Adipose tissue (tissue), 3 donors: ENCODE results near the gene VPS54. TPM values are rescaled to one million over a fixed set of nuclear protein-coding genes. Genes with fewer than 3 reads are reported as not detected.
"Not testable (repeated sequence)": the region's sequence is repeated elsewhere in the genome, so short reads cannot be mapped to it uniquely, and the experiment has no call there.

Source experiments
- H3K27ac ChIP-seq: one replicate; pipeline ENCODE4 v1.5.1; 2013; ENCODE audit warnings: low read depth, low read length
- WGBS, 3 donors: extraction: QIAGEN DNeasy Blood & Tissue Kit; methylation state at CpG; one replicate each; pipeline ENCODE4 v1.1.7; 2013; 5-methylcytosine and 5-hydroxymethylcytosine counted together
- polyA plus RNA-seq, 3 donors: library from polyadenylated mRNA; stranded (reverse); fragments of 200-250 nt; gene quantifications; one replicate each; pipeline ENCODE4 v1.2.3, GENCODE V29; 2013
- donor health status: healthy with polysubstance abuse.
- donor health status: Bipolar disorder and iron deficiency.
- donor health status: healthy.

Gene VPS54
- polyA plus RNA-seq, 3 donors: 10.6 to 17.0 (median 12.3) TPM

GRCh38 chr2:63977904-63978303 is 41.3 kb downstream of the VPS54 start:
- 65 to 95% (median 91%) methylated on average over 5 of the region's 5 CpGs for WGBS, 3 donors
- H3K27ac ChIP-seq: no peak overlapping the region

- H3K27ac ChIP-seq: no peak overlapping the region
- WGBS, 3 donors: 97 to 99% (median 99%) methylated on average over 7 of the region's 7 CpGs
Measured at GRCh38 chr2:63976125-63976510, 43.1 kb downstream of the VPS54 start.

GRCh38 chr2:63975437-63976124 is 43.6 kb downstream of the VPS54 start:
- 92 to 98% (median 93%) methylated on average over 15 of the region's 15 CpGs for WGBS, 3 donors
- H3K27ac ChIP-seq: no peak overlapping the region

GRCh38 chr2:63975036-63975435 is 44.2 kb downstream of the VPS54 start:
- 93 to 100% (median 98%) methylated on average over 2 of the region's 2 CpGs for WGBS, 3 donors
- H3K27ac ChIP-seq: not testable (repeated sequence)

- H3K27ac ChIP-seq: no peak overlapping the region
- 28 to 78% (median 73%) methylated on average over 3 of the region's 3 CpGs for WGBS, 3 donors
Measured at GRCh38 chr2:63962186-63962585, 57.0 kb downstream of the VPS54 start.

DNA sequence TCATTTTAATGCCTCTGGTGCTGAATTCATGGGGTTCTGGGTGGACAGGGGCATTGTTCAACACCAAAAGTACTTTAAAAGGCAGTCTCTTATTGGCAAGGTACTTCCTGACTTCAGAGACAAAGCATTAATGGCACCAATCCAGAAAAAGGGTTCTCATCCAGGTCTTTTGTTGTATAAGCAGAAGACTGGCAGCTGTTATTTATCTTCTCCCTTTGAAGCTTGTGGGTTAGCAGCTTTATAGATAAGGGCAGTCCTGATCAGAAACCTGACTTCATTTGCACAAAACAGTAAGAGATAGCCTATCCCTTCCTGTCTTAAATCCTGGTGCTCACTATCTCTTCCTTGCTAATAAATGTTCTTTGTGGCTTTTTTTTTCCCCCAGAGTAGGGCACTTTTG is 68.8 kb downstream of the VPS54 start:
- no peak overlapping the region for H3K27ac ChIP-seq

GRCh38 chr2:63942788-63943187 is 76.4 kb downstream of the VPS54 start:
- 92 to 100% (median 98%) methylated on average over 1 of the region's 1 CpG for WGBS, 3 donors

GRCh38 chr2:63932104-63932503 is 87.1 kb downstream of the VPS54 start:
- 95 to 98% (median 96%) methylated on average over 4 of the region's 4 CpGs for WGBS, 3 donors
- H3K27ac ChIP-seq: not testable (repeated sequence)

More at GRCh38 chr2:63942788-63943187, 76.4 kb downstream of the VPS54 start:
- no peak overlapping the region for H3K27ac ChIP-seq

- H3K27ac ChIP-seq: no peak overlapping the region
- WGBS, 3 donors: 93 to 94% (median 93%) methylated on average over 7 of the region's 7 CpGs
Measured at GRCh38 chr2:63926815-63927214, 92.4 kb downstream of the VPS54 start.

- H3K27ac ChIP-seq: no peak overlapping the region
- WGBS, 3 donors: 94 to 100% (median 97%) methylated on average over 1 of the region's 1 CpG
Measured at GRCh38 chr2:63914311-63914710, 104.9 kb downstream of the VPS54 start.

GRCh38 chr2:63903003-63903402 is 116.2 kb downstream of the VPS54 start:
- no peak overlapping the region for H3K27ac ChIP-seq
- WGBS, 3 donors: 96 to 99% (median 99%) methylated on average over 2 of the region's 2 CpGs

- no peak overlapping the region for H3K27ac ChIP-seq
Measured at GRCh38 chr2:63902149-63902548, 117.1 kb downstream of the VPS54 start.

DNA sequence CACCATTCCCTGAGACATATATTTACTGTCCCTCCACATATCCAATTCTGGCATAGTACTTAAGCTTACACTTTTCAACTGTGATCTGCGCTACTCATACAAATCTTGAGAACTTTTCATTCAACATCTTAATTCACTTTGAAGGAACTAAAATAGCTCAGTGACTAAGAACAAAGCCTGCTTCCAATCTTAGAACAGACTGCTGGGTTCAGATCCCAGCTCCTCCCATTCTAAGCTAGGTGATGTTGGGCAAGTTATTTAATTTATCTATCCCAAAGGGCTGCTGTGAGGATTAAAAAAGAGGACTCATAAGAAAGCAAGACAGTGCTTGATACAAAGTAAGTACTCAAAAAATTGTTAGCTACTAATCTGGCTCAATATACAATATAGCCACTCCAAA is 119.6 kb downstream of the VPS54 start:
- no peak overlapping the region for H3K27ac ChIP-seq
- WGBS, 3 donors: 97 to 98% (median 97%) methylated on average over 1 of the region's 1 CpG

GRCh38 chr2:63898839-63899238 is 120.4 kb downstream of the VPS54 start:
- no peak overlapping the region for H3K27ac ChIP-seq
- WGBS, 3 donors: 90 to 99% (median 99%) methylated on average over 5 of the region's 5 CpGs

GRCh38 chr2:63894167-63894566 is 125.1 kb downstream of the VPS54 start:
- 87 to 96% (median 89%) methylated on average over 1 of the region's 1 CpG for whole genome bisulfite sequencing, 3 donors
- H3K27ac ChIP-seq: no peak overlapping the region

DNA sequence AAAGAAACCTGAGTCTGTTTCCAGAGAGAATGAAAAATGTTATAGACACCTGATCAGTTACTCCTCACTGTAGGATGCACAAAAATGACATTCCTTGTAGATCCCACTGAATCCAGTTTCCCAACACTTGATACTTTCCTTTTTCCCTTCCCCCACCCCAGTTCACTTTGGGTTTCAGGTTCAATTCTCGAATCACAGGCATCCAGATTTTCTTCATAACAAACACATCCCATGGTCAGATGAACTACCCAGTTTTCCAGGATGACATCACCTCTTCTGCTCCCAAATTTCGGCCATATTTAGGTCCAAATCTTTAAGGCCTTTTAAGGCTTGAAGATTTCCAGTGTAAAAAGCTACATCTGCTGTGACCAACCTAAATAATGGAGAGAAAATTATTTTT is 126.1 kb downstream of the VPS54 start:
- no peak overlapping the region for H3K27ac ChIP-seq
- 83 to 87% (median 86%) methylated on average over 2 of the region's 2 CpGs for WGBS, 3 donors

DNA sequence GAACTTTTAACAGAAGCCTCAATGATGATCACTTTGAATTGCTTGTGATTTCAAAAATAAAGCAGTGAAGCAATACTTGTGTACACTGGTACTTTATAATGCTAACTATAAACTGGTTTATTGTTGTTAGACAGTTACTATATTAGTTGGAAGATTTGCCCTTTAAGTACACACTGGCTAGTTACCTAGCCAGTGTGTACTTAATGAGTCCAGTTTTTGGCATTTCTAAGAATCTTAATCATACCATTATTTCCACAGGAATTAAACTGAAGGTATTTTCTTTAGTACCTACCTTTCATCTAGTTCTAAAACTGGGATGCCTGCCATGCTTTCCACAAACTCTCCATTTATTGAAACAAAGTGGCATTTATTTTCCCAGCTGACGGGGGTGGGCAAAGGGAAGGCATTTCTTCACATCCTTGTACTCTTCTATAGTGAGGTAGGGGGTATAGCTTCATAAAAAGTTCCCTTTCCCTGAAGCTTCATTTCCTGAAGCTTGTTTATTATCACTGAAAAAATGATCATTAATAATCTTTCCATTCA is 127.7 kb downstream of the VPS54 start:
- H3K27ac ChIP-seq: no peak overlapping the region
- WGBS, 3 donors: 63 to 77% (median 64%) methylated on average over 1 of the region's 1 CpG

GRCh38 chr2:63890678-63891077 is 128.6 kb downstream of the VPS54 start:
- H3K27ac ChIP-seq: no peak overlapping the region
- 70 to 94% (median 92%) methylated on average over 2 of the region's 2 CpGs for WGBS, 3 donors

- H3K27ac ChIP-seq: no peak overlapping the region
- WGBS, 3 donors: 83 to 94% (median 93%) methylated on average over 6 of the region's 6 CpGs
Measured at GRCh38 chr2:63888490-63889402, 130.5 kb downstream of the VPS54 start.
